HepG2 (cell line): ENCODE data around the gene RRAD. TPM values are rescaled to one million over a fixed set of nuclear protein-coding genes. Genes with fewer than 3 reads are reported as not detected.

Source experiments
- ATAC-seq: fragments of 200-7000 bp; cut with Tn5 transposase; 3 replicates; pipeline ENCODE4 v1.9.1; 2020; ENCODE audit warnings: mild to moderate bottlenecking, moderate library complexity
- BruUV-seq: library from RNA; stranded (reverse); fragments of 400-500 nt; replicated peaks from 2 replicates; lab custom pipeline; 2021; lab: Mats Ljungman, UMichigan
- CTCF ChIA-PET: fragments of 300-600 bp; formaldehyde crosslinking; extraction: SDS; loops from one replicate; lab custom pipeline; 2021; ENCODE audit warnings: low total read pairs, inconsistent platforms, low intra/inter-chr PET ratio; lab: Yijun Ruan, JAX
- POLR2A ChIA-PET: fragments of 350-600 bp; sonication (Branson Sonifier 250); formaldehyde crosslinking; loops from one replicate; lab custom pipeline; 2020; ENCODE audit warnings: antibody characterized with exemption, inconsistent platforms; lab: Yijun Ruan, JAX
- DNase-seq: peaks from one replicate; pipeline ENCODE4 v3.0.0-alpha.2; 2015; ENCODE audit warnings: low spot score
- FAIRE-seq: peaks from 3 replicates; lab custom pipeline; 2011; peaks lifted over from hg19 to GRCh38; lab: Jason Lieb, UNC
- H2AFZ ChIP-seq: one replicate; pipeline ENCODE4 v1.6.1; 2011; ENCODE audit warnings: low read length, inconsistent platforms
- H3K27ac ChIP-seq: fragments of 300-600 bp; 3 replicates; pipeline ENCODE4 v1.8.0; 2011; ENCODE audit warnings: mixed run types, mild to moderate bottlenecking, mixed read lengths, low read length, inconsistent platforms; ENCODE audit not compliant: insufficient read depth; ENCODE audit errors: extremely low read length
- H3K27me3 ChIP-seq, 2 experiments: fragments of 200-600 bp in 1 of 2; 2 replicates in 1 of 2; 3 replicates in 1 of 2; pipeline versions ENCODE4 v1.6.0 to v1.8.0; 2011; ENCODE audit warnings: low read length in 2 of 2, mild to moderate bottlenecking in 2 of 2, moderate library complexity in 2 of 2, inconsistent platforms in 1 of 2; ENCODE audit not compliant: insufficient read depth in 2 of 2, control insufficient read depth in 1 of 2
- H3K36me3 ChIP-seq, 2 experiments: fragments of 200-600 bp in 1 of 2; replicated peaks in 1 of 2; 2 replicates in 1 of 2; 3 replicates in 1 of 2; pipeline versions ENCODE4 v1.5.1 to v1.8.0; 2011; ENCODE audit warnings: low read length in 2 of 2, inconsistent platforms in 1 of 2; ENCODE audit not compliant: insufficient read depth in 2 of 2, control insufficient read depth in 1 of 2
- H3K4me1 ChIP-seq: 2 replicates; pipeline ENCODE4 v1.5.1; 2012; ENCODE audit warnings: low read length, inconsistent platforms; ENCODE audit not compliant: insufficient read depth
- H3K4me2 ChIP-seq: 2 replicates; pipeline ENCODE4 v1.6.0; 2011; ENCODE audit warnings: low read depth, low read length, inconsistent platforms
- H3K4me3 ChIP-seq, 3 experiments: fragments of 200-600 bp in 1 of 3; sonication (generic), shearing (Covaris generic) in 1 of 3; replicated peaks in 1 of 3; 2 replicates each; pipeline ENCODE4 v1.5.1; 2011 to 2016; ENCODE audit warnings: low read length in 3 of 3, inconsistent platforms in 2 of 3, low read depth in 2 of 3, mild to moderate bottlenecking in 2 of 3, control low read depth in 1 of 3, mixed read lengths in 1 of 3; ENCODE audit not compliant: insufficient read depth in 1 of 3
- H3K79me2 ChIP-seq: one replicate; pipeline ENCODE4 v1.6.1; 2011; ENCODE audit warnings: low read length, inconsistent platforms; ENCODE audit not compliant: insufficient read depth
- H3K9ac ChIP-seq: 2 replicates; pipeline ENCODE4 v1.6.0; 2011; ENCODE audit warnings: mild to moderate bottlenecking, low read depth, low read length, inconsistent platforms; ENCODE audit not compliant: insufficient read depth
- H3K9me3 ChIP-seq: 2 replicates; pipeline ENCODE4 v1.5.1; 2012; ENCODE audit warnings: mild to moderate bottlenecking, low read length
- H4K20me1 ChIP-seq: 2 replicates; pipeline ENCODE4 v1.6.0; 2011; ENCODE audit warnings: inconsistent platforms, mild to moderate bottlenecking, low read length, moderate library complexity; ENCODE audit not compliant: insufficient read depth
- GATAD2A ChIP-seq: IDR thresholded peaks from 2 replicates; pipeline ENCODE4 v1.6.1; 2016
- NFKB2 ChIP-seq: sonication (generic); formaldehyde crosslinking; IDR thresholded peaks from 2 replicates; pipeline ENCODE4 v1.4.0; 2020; ENCODE audit warnings: missing genetic modification reagents, borderline replicate concordance
- SPEN ChIP-seq: sonication (generic); formaldehyde crosslinking; IDR thresholded peaks from 2 replicates; pipeline ENCODE4 v1.5.1; 2020; ENCODE audit warnings: low read depth, mild to moderate bottlenecking, missing genetic modification reagents
- STAG1 ChIP-seq: sonication (generic); formaldehyde crosslinking; IDR thresholded peaks from 2 replicates; pipeline ENCODE4 v1.4.0; 2020; ENCODE audit warnings: missing genetic modification reagents
- XRCC5 ChIP-seq: fragments of 200-400 bp; formaldehyde crosslinking; optimal IDR thresholded peaks from 2 replicates; pipeline ENCODE3; 2017; ENCODE audit warnings: mild to moderate bottlenecking, low read length
- YEATS2 ChIP-seq: sonication (generic); formaldehyde crosslinking; IDR thresholded peaks from 2 replicates; pipeline ENCODE4 v1.4.0; 2020; ENCODE audit warnings: missing genetic modification reagents, borderline replicate concordance
- ZNF331 ChIP-seq: sonication (generic); formaldehyde crosslinking; IDR thresholded peaks from 2 replicates; pipeline ENCODE4 v1.4.0; 2020; ENCODE audit warnings: missing genetic modification reagents
- ZNF883 ChIP-seq: sonication (generic); formaldehyde crosslinking; IDR thresholded peaks from 2 replicates; pipeline ENCODE4 v1.5.1; 2020; ENCODE audit warnings: mild to moderate bottlenecking, missing genetic modification reagents; ENCODE audit errors: not compliant biosample characterization
- WGBS: methylation state at CpG from one replicate; pipeline ENCODE4 v1.1.6; 2017; ENCODE audit warnings: low lambda C conversion rate; 5-methylcytosine and 5-hydroxymethylcytosine counted together
- in situ Hi-C: cut with HindIII; loops from 2 replicates; pipeline ENCODE4 v1.10.0; 2017; ENCODE audit warnings: low pct_unique_long_range_greater_than_20kb; ENCODE audit not compliant: extremely low pct_ligation_motif_present
- intact Hi-C: fragments of 100-400 bp; cut with micrococcal nuclease; formaldehyde crosslinking; loops from one replicate; pipeline ENCODE4 v1.10.0; 2022; ENCODE audit not compliant: unreplicated experiment
- polyA plus RNA-seq, 8 experiments: library from polyadenylated mRNA; depleted of rRNA in 3 of 8; stranded (reverse) in 7 of 8; unstranded in 1 of 8; fragments of >200 nt; fragmentation: Illumina TruSeq in 4 of 8; extraction: Trizol in 4 of 8; gene quantifications; 2 replicates each; pipeline versions ENCODE4 v1.2.1 to v1.2.3, GENCODE V29; 2011 to 2016; ENCODE audit warnings: low read depth in 4 of 8, missing spikeins in 1 of 8, mixed read lengths in 1 of 8; ENCODE audit not compliant: insufficient read depth in 1 of 8
- total RNA-seq, 5 experiments: library from RNA; depleted of rRNA; stranded (reverse); fragments of >200 nt; fragmentation: Illumina TruSeq; extraction: Trizol; gene quantifications; 2 replicates each; pipeline ENCODE4 v1.2.3, GENCODE V29; 2016; ENCODE audit warnings: low read depth in 1 of 5
- TF ChIP-seq, protein P1 (sequence below): IDR thresholded peaks from 2 replicates; pipeline ENCODE4 v1.6.1; 2018; ENCODE audit warnings: missing genetic modification reagents
- TF ChIP-seq, protein P2 (sequence below): IDR thresholded peaks from 2 replicates; pipeline ENCODE4 v1.6.1; 2018; ENCODE audit warnings: missing genetic modification reagents, mild to moderate bottlenecking, missing compliant biosample characterization
- TF ChIP-seq, protein P3 (sequence below): IDR thresholded peaks from 2 replicates; pipeline ENCODE4 v1.6.1; 2016; ENCODE audit warnings: low read depth, borderline replicate concordance

The RRAD gene
- total and polyA plus RNA-seq, 2 of the 13 experiments (the other 11 are each of a cell fraction or from before 2014, with no cell fraction given), result 0.80 to 1.1 TPM

DNA sequence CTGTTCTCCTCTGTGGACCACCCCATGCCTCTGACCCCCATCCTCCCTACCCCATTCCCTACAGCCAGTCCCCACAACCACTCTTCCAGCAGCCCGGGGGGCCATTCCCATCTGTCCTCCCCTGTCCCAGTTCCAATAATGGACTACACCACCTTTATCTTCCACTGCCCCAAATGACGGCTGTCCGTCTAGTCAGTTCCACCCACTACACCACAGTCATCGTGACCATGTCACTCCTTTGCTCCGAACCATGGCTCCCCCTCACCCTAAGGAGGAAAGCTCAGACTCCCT, 29.7 kb downstream of the RRAD start:
- TF ChIP-seq SPEN (0 out of 2 replicates have a peak, but pooled peaks have one; percentile 15), ZNF883 (CRISPR knock-in tag) (no peak)
- TF ChIP-seq, all 625 proteins: peak for 1
- H3K4me1 ChIP-seq, result peaks cover 66% of the 10 kb centered on the region
- in situ Hi-C loops, result no loop called here
- DNase-seq (no peak), ATAC-seq (no peak; the same call in 2 of the 3 replicates), FAIRE-seq (no peak)
- H4K20me1 ChIP-seq, result no peaks in the 10 kb centered on the region
- CTCF ChIA-PET, result interaction anchor here (0.7 to 3.3 kb wide), 10 partner anchors 14 to 290 kb away, joined by 3 to 37 read pairs (median 8); partner anchors contain the start of genes CES3 and RRAD
- POLR2A ChIA-PET, result interaction anchor here (0.9 to 2.2 kb wide), 4 partner anchors 9 to 39 kb away, joined by 3 to 13 read pairs (median 6); partner anchors contain the start of genes CDH16 and CIAO2B
- H3K79me2 ChIP-seq, result no peaks in the 10 kb centered on the region
- no peak overlapping the region for H3K4me3 ChIP-seq
- no TSS peak for BruUV-seq
- no peaks in the 10 kb centered on the region for H3K9me3 ChIP-seq
- H3K9ac ChIP-seq, result no peak overlapping the region
- 69% methylated on average over 5 of the region's 5 CpGs for WGBS
- no peak overlapping the region for H3K27ac ChIP-seq
- no peak overlapping the region for H2AFZ ChIP-seq
- H3K4me2 ChIP-seq, result peak overlapping the region; percentile 34; the same call in 1 of the 2 replicates
- peaks cover 0 to 2% of the 10 kb centered on the region in 2 experiments; a peak in 1 of 5 replicates for H3K27me3 ChIP-seq
- no peaks in the 10 kb centered on the region; a peak in 1 of 5 replicates for H3K36me3 ChIP-seq
- intact Hi-C loops, result loop anchor here (1.0 to 10.0 kb wide), 4 partner anchors 29 to 259 kb away; partner anchors contain the start of genes B3GNT9, FBXL8 and TRADD

DNA sequence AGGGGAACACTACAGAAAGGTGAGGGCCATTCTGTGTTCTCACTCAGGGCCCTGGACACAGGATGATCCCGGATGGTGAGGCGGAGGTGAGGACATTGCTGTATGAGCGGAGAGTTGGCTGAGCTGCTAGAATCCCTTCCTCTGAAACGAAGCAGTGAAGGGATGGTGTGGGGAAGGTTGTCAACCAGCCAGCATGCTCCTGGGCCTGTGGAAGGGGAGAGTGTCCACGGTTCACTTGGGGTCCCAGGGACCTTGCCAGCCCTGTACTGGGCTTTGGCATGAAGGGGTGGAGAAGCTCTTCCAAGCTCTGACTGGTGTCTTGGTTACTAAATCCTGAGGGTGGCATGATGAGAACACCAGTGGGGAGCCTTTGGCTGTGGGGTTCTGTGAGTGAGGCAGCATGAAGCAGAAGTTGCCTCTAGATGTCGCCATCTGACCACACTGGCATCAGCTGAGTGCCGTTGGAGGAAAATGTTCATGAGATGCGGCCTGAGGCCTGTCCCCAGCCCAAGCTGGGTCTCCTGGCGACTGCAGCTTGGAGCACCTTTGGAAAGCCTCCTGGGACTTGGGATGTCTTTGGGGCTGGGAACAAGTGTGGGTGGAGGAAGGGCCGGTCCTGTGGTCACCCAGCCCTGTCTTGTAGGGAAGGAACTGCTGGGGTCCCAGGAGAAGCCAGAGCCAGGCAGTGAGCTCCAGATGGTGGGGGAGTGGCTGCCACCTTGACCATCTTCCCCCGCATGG, 30.2 kb downstream of the RRAD start:
- Histone ChIP-seq H3K79me2 (no peaks in the 10 kb centered on the region), H3K36me3 (no peaks in the 10 kb centered on the region; a peak in 1 of 5 replicates), H3K4me1 (peaks cover 63% of the 10 kb centered on the region), H3K9ac (no peak overlapping the region), H3K9me3 (no peaks in the 10 kb centered on the region), H3K4me3 (no peak overlapping the region; a peak in 1 of 6 replicates), H3K4me2 (peak overlapping the region; percentile 34; the same call in 1 of the 2 replicates), H3K27ac (no peak overlapping the region), H4K20me1 (no peaks in the 10 kb centered on the region), H3K27me3 (peaks cover 0 to 2% of the 10 kb centered on the region in 2 experiments; a peak in 1 of 5 replicates), H2AFZ (no peak overlapping the region)
- POLR2A ChIA-PET, result interaction anchor here (0.9 to 2.2 kb wide), 5 partner anchors 10 to 39 kb away, joined by 3 to 13 read pairs (median 5); partner anchors contain the start of genes CDH16, CIAO2B and PDP2
- CTCF ChIA-PET, result interaction anchor here (0.7 to 3.3 kb wide), 10 partner anchors 15 to 291 kb away, joined by 3 to 37 read pairs (median 8); partner anchors contain the start of genes CES3 and RRAD
- FAIRE-seq, result peak; percentile 95
- intact Hi-C loops, result loop anchor here (1.0 to 10.0 kb wide), 4 partner anchors 29 to 260 kb away; partner anchors contain the start of genes B3GNT9, FBXL8 and TRADD
- in situ Hi-C loops, result no loop called here
- no TSS peak for BruUV-seq
- DNase-seq, result peak; percentile 80
- peak; percentile 90 for ATAC-seq
- WGBS, result 30% methylated on average over 9 of the region's 11 CpGs
- TF ChIP-seq STAG1 (CRISPR knock-in tag), result peak; percentile 99
- TF ChIP-seq ZNF331 (CRISPR knock-in tag), result peak; percentile 53; the same call in 1 of the 2 replicates
- TF ChIP-seq, protein P1, sequence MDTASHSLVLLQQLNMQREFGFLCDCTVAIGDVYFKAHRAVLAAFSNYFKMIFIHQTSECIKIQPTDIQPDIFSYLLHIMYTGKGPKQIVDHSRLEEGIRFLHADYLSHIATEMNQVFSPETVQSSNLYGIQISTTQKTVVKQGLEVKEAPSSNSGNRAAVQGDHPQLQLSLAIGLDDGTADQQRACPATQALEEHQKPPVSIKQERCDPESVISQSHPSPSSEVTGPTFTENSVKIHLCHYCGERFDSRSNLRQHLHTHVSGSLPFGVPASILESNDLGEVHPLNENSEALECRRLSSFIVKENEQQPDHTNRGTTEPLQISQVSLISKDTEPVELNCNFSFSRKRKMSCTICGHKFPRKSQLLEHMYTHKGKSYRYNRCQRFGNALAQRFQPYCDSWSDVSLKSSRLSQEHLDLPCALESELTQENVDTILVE (CRISPR knock-in tag), result peak; percentile 84; the same call in 1 of the 2 replicates
- TF ChIP-seq XRCC5, result peak; percentile 28
- TF ChIP-seq, protein P2, sequence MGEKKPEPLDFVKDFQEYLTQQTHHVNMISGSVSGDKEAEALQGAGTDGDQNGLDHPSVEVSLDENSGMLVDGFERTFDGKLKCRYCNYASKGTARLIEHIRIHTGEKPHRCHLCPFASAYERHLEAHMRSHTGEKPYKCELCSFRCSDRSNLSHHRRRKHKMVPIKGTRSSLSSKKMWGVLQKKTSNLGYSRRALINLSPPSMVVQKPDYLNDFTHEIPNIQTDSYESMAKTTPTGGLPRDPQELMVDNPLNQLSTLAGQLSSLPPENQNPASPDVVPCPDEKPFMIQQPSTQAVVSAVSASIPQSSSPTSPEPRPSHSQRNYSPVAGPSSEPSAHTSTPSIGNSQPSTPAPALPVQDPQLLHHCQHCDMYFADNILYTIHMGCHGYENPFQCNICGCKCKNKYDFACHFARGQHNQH, result 0 out of 2 replicates have a peak, but pooled peaks have one; percentile 56
- TF ChIP-seq YEATS2, result peak; percentile 29; the same call in 1 of the 2 replicates
- TF ChIP-seq NFKB2 (CRISPR knock-in tag), result peak; percentile 21; the same call in 1 of the 2 replicates
- TF ChIP-seq GATAD2A (CRISPR knock-in tag), result peak; percentile 52
- TF ChIP-seq, protein P3, sequence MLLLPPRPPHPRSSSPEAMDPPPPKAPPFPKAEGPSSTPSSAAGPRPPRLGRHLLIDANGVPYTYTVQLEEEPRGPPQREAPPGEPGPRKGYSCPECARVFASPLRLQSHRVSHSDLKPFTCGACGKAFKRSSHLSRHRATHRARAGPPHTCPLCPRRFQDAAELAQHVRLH (CRISPR knock-in tag), result peak; percentile 92; the same call in 1 of the 2 replicates
